Esophagus squamous epithelium (tissue), 5 donors: ENCODE results near the gene FAM184B. TPM values are rescaled to one million over a fixed set of nuclear protein-coding genes. Genes with fewer than 3 reads are reported as not detected.

ENCODE experiments used
- DNase-seq: peaks from one replicate; lab custom pipeline; 2025; lab: John Stamatoyannopoulos, UW
- H3K27ac ChIP-seq, 4 donors: fragments of 200-600 bp; sonication (generic); one replicate each; pipeline ENCODE4 v1.5.1; 2016 to 2019; ENCODE audit warnings: mild to moderate bottlenecking in 1 of 4
- H3K27me3 ChIP-seq, 4 donors: fragments of 200-600 bp; sonication (generic); 1 replicate in 3 of 4; 2 replicates in 1 of 4; pipeline versions ENCODE4 v1.5.1 to v1.6.0; 2017 to 2021; ENCODE audit warnings: antibody characterized with exemption in 1 of 4
- H3K36me3 ChIP-seq, 3 donors: fragments of 200-600 bp; sonication (generic); one replicate each; pipeline ENCODE4 v1.5.1; 2016 to 2019
- H3K4me1 ChIP-seq, 3 donors: fragments of 200-600 bp; sonication (generic); one replicate each; pipeline ENCODE4 v1.5.1; 2017 to 2019
- H3K4me3 ChIP-seq, 4 donors: fragments of 200-600 bp; sonication (generic); 1 replicate in 3 of 4; 2 replicates in 1 of 4; pipeline ENCODE4 v1.5.1; 2016 to 2019; ENCODE audit warnings: mild to moderate bottlenecking in 2 of 4, moderate library complexity in 1 of 4
- H3K9me3 ChIP-seq, 3 donors: fragments of 200-600 bp; sonication (generic); one replicate each; pipeline ENCODE4 v1.5.1; 2016 to 2019
- POLR2A ChIP-seq, 4 donors: fragments of 450-650 bp; IDR thresholded peaks; one replicate each; pipeline ENCODE4 v1.6.1; 2017; ENCODE audit warnings: antibody characterized with exemption in 4 of 4, mild to moderate bottlenecking in 4 of 4, moderate library complexity in 3 of 4
- WGBS, 2 donors: methylation state at CpG; one replicate each; pipeline ENCODE4 v1.1.5; 2018; 5-methylcytosine and 5-hydroxymethylcytosine counted together
- intact Hi-C: fragments of 100-400 bp; cut with DNase I; formaldehyde crosslinking; loops from one replicate; pipeline ENCODE4 v1.15.0; 2022
- total RNA-seq, 4 donors: library from RNA; depleted of rRNA; stranded (reverse); fragments of >200 nt; gene quantifications; one replicate each; pipeline ENCODE4 v1.1.0, GENCODE V29; 2016
- TF ChIP-seq, protein P1 (sequence below), 6 experiments: fragments of 450-650 bp in 4 of 6; fragments of 200-600 bp in 2 of 6; sonication (generic) in 2 of 6; IDR thresholded peaks; one replicate each; pipeline ENCODE4 v1.5.1; 2016 to 2019; ENCODE audit warnings: antibody characterized with exemption in 6 of 6, mild to moderate bottlenecking in 4 of 6, moderate library complexity in 4 of 6
- donor health status: DM: yes; HTN: yes; CAD: no.

The FAM184B gene
- total RNA-seq, 4 donors from 2014 or later: 0.18 to 0.76 (median 0.19) TPM

- DNase-seq: no peak
- Histone ChIP-seq H3K27me3 (no peaks in the 10 kb centered on the region), H3K36me3 (peaks cover 16 to 83% (median 33%) of the 10 kb centered on the region in 3 donors), H3K9me3 (no peaks in the 10 kb centered on the region), H3K4me1 (peaks cover 14 to 49% (median 32%) of the 10 kb centered on the region in 3 donors), H3K27ac (no peak overlapping the region), H3K4me3 (no peak overlapping the region)
- intact Hi-C loops: no loop called here
- TF ChIP-seq, protein P1, sequence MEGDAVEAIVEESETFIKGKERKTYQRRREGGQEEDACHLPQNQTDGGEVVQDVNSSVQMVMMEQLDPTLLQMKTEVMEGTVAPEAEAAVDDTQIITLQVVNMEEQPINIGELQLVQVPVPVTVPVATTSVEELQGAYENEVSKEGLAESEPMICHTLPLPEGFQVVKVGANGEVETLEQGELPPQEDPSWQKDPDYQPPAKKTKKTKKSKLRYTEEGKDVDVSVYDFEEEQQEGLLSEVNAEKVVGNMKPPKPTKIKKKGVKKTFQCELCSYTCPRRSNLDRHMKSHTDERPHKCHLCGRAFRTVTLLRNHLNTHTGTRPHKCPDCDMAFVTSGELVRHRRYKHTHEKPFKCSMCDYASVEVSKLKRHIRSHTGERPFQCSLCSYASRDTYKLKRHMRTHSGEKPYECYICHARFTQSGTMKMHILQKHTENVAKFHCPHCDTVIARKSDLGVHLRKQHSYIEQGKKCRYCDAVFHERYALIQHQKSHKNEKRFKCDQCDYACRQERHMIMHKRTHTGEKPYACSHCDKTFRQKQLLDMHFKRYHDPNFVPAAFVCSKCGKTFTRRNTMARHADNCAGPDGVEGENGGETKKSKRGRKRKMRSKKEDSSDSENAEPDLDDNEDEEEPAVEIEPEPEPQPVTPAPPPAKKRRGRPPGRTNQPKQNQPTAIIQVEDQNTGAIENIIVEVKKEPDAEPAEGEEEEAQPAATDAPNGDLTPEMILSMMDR (IDR thresholded peaks at IDR 0.05): no peak
- no peak for TF ChIP-seq POLR2A (IDR thresholded peaks at IDR 0.05)
- WGBS, 2 donors: 54 to 66% methylated on average over 7 of the region's 7 CpGs
Observed at GRCh38 chr4:17619416-17620105, 161.9 kb downstream of the FAM184B start.

DNA sequence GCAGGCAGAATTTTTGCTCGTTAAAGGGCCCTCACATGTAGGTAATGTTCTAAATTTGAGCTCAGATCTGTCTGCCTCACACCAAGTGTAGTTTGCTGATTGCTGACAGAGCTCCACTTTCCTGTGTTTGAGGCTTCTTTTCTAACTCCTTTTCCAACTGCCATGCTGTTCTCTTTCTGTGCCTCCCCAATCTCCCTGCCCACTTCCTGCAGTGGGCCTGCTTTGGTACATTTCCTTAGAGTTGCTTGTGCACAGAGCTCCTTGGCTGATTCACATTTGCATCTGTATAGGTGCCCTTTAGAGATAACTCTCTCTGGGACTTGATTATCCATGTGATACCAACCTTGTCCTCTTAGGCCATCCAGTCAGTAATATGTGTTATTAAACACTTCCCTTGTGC lies 162.5 kb downstream of the FAM184B start:
- H3K27ac ChIP-seq: no peak overlapping the region
- DNase-seq: no peak
- intact Hi-C loops: no loop called here
- no peak overlapping the region for H3K4me3 ChIP-seq
- H3K4me1 ChIP-seq: peaks cover 14 to 49% (median 32%) of the 10 kb centered on the region in 3 donors
- no peaks in the 10 kb centered on the region for H3K9me3 ChIP-seq
- no peaks in the 10 kb centered on the region for H3K27me3 ChIP-seq
- WGBS, 2 donors: 0 to 63% methylated on average over 1 of the region's 1 CpG
- no peak for TF ChIP-seq POLR2A (IDR thresholded peaks at IDR 0.05)
- peaks cover 15 to 77% (median 30%) of the 10 kb centered on the region in 3 donors for H3K36me3 ChIP-seq

DNA sequence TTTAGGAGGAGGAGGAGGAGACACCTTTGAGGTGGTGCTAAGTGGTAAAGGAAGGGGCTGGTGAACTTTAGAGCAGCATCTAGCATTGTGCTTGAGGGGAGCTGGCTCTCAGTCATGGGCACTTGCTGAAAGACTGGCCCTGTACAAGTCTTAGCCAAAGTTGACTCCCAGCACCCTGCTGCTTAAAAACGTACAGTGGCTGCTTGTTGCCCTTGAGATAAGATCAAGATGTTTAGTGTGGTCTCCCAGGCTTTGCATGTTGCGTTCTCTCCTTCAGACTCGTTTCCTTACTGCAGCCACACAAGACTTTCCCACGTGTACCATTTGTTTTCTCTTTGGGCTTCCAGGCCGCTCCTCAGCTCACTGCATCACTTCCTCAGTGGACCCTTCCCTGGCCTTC lies 165.1 kb downstream of the FAM184B start:
- peaks cover 17 to 59% (median 35%) of the 10 kb centered on the region in 3 donors for H3K4me1 ChIP-seq
- no peak overlapping the region for H3K27ac ChIP-seq
- no peak for TF ChIP-seq POLR2A (IDR thresholded peaks at IDR 0.05)
- TF ChIP-seq, protein P1 (IDR thresholded peaks at IDR 0.05): no peak
- peaks cover 0 to 50% (median 13%) of the 10 kb centered on the region in 3 donors for H3K36me3 ChIP-seq
- no peaks in the 10 kb centered on the region for H3K9me3 ChIP-seq
- no peaks in the 10 kb centered on the region for H3K27me3 ChIP-seq
- intact Hi-C loops: no loop called here
- DNase-seq: no peak
- peak overlapping the region in 2 of 4 donors; percentile 76 to 92 for H3K4me3 ChIP-seq
- 59 to 70% methylated on average over 5 of the region's 5 CpGs for WGBS, 2 donors

GRCh38 chr4:17614416-17615299 lies 166.8 kb downstream of the FAM184B start, which contains the start of gene MED28:
Gene MED28, plus strand, starts transcription at chr4:17614641. Its CDS starts 14 bp downstream, at chr4:17614655.
- intact Hi-C loops: no loop called here
- 0 to 1% methylated on average over 28 to 45 of the region's 46 CpGs for WGBS, 2 donors
- TF ChIP-seq POLR2A (IDR thresholded peaks at IDR 0.05): peak in 3 of 4 donors; percentile 34 to 90 (median 74)
- TF ChIP-seq, protein P1 (IDR thresholded peaks at IDR 0.05): peak in 3 of 6 experiments; percentile 3 to 40 (median 23)

GRCh38 chr4:17613761-17614415 lies 167.5 kb downstream of the FAM184B start:
- peaks cover 17 to 48% (median 32%) of the 10 kb centered on the region in 3 donors for H3K4me1 ChIP-seq
- no peaks in the 10 kb centered on the region for H3K9me3 ChIP-seq
- peak overlapping the region; percentile 79 to 92 (median 87) for H3K27ac ChIP-seq
- TF ChIP-seq, protein P1 (IDR thresholded peaks at IDR 0.05): no peak
- no peak for TF ChIP-seq POLR2A (IDR thresholded peaks at IDR 0.05)
- peaks cover 0 to 27% (median 3%) of the 10 kb centered on the region in 3 donors for H3K36me3 ChIP-seq
- no peak for DNase-seq
- WGBS, 2 donors: 0 to 1% methylated on average over 19 to 23 of the region's 23 CpGs
- peak overlapping the region; percentile 59 to 92 (median 78) for H3K4me3 ChIP-seq
- H3K27me3 ChIP-seq: no peaks in the 10 kb centered on the region
- intact Hi-C loops: no loop called here

More at GRCh38 chr4:17614416-17615299, 166.8 kb downstream of the FAM184B start, which contains the start of gene MED28:
- H3K27me3 ChIP-seq: no peaks in the 10 kb centered on the region
- H3K4me3 ChIP-seq: peak within 1 kb of the TSS; percentile 59 to 92 (median 78)
- peak within 1 kb of the TSS; percentile 79 to 92 (median 87) for H3K27ac ChIP-seq
- H3K4me1 ChIP-seq: peaks cover 17 to 56% (median 35%) of the 10 kb centered on the region in 3 donors
- DNase-seq: peak; percentile 87
- H3K9me3 ChIP-seq: no peaks in the 10 kb centered on the region
- H3K36me3 ChIP-seq: peaks cover 0 to 34% (median 3%) of the 10 kb centered on the region in 3 donors
